SJCRH30 (cell line): ENCODE results near the gene LTK. TPM values are rescaled to one million over a fixed set of nuclear protein-coding genes. Genes with fewer than 3 reads are reported as not detected.
A peak's percentile ranks its signal among the peaks of the same experiment; 100 is the strongest.

Experiments used
- DNase-seq, 2 experiments: peaks; one replicate each; pipeline ENCODE4 v3.0.0-alpha.2; 2015 to 2020
- H3K27ac ChIP-seq: fragments of 250-450 bp; sonication (Bioruptor Pico); 2 replicates; pipeline ENCODE4 v1.5.1; 2020; ENCODE audit warnings: mild to moderate bottlenecking, moderate library complexity
- H3K27me3 ChIP-seq: fragments of 250-450 bp; sonication (Bioruptor Pico); 2 replicates; pipeline ENCODE4 v1.5.1; 2020; ENCODE audit warnings: mild to moderate bottlenecking, moderate library complexity
- H3K36me3 ChIP-seq: fragments of 250-450 bp; sonication (Bioruptor Pico); 2 replicates; pipeline ENCODE4 v1.5.1; 2020; ENCODE audit warnings: mild to moderate bottlenecking, moderate library complexity
- H3K4me1 ChIP-seq: fragments of 250-450 bp; sonication (Bioruptor Pico); 2 replicates; pipeline ENCODE4 v1.5.1; 2020; ENCODE audit warnings: mild to moderate bottlenecking, moderate library complexity
- H3K4me3 ChIP-seq: fragments of 250-450 bp; sonication (Bioruptor Pico); 2 replicates; pipeline ENCODE4 v1.5.1; 2020; ENCODE audit warnings: mild to moderate bottlenecking, moderate library complexity
- H3K9me3 ChIP-seq: fragments of 250-450 bp; sonication (Bioruptor Pico); replicated peaks from 2 replicates; pipeline ENCODE4 v1.5.1; 2020; ENCODE audit warnings: mild to moderate bottlenecking, moderate library complexity
- total RNA-seq: library from RNA; depleted of rRNA; stranded (reverse); fragments of >200 nt; shearing (Covaris generic); gene quantifications from 2 replicates; pipeline ENCODE4 v1.2.3, GENCODE V29; 2014

LTK gene
- total RNA-seq, 1 experiment from 2014 or later, result 4.7 TPM

GRCh38 chr15:41495736-41496599 lies 17.7 kb downstream of the LTK start:
- Histone ChIP-seq H3K36me3 (no peaks in the 10 kb centered on the region), H3K9me3 (no peaks in the 10 kb centered on the region), H3K4me3 (no peak overlapping the region), H3K27ac (no peak overlapping the region), H3K4me1 (peaks cover 14% of the 10 kb centered on the region), H3K27me3 (no peaks in the 10 kb centered on the region)
- no peak for DNase-seq

- Histone ChIP-seq H3K9me3 (no peaks in the 10 kb centered on the region), H3K4me3 (no peak overlapping the region), H3K27me3 (no peaks in the 10 kb centered on the region), H3K4me1 (peaks cover 20% of the 10 kb centered on the region), H3K27ac (no peak overlapping the region), H3K36me3 (no peaks in the 10 kb centered on the region)
- DNase-seq, result no peak
Measured at GRCh38 chr15:41494922-41495735, 18.5 kb downstream of the LTK start.

- no peak for DNase-seq
- no peaks in the 10 kb centered on the region for H3K27me3 ChIP-seq
- no peaks in the 10 kb centered on the region for H3K36me3 ChIP-seq
Measured at GRCh38 chr15:41494190-41494921, 19.3 kb downstream of the LTK start.

GRCh38 chr15:41493902-41494189 lies 19.8 kb downstream of the LTK start:
- Histone ChIP-seq H3K4me3 (peak overlapping the region; percentile 73), H3K27ac (no peak overlapping the region), H3K36me3 (no peaks in the 10 kb centered on the region), H3K27me3 (no peaks in the 10 kb centered on the region), H3K4me1 (peaks cover 24% of the 10 kb centered on the region), H3K9me3 (no peaks in the 10 kb centered on the region)
- no peak for DNase-seq

More at GRCh38 chr15:41494190-41494921, 19.3 kb downstream of the LTK start:
- H3K9me3 ChIP-seq, result no peaks in the 10 kb centered on the region
- no peak overlapping the region for H3K27ac ChIP-seq
- H3K4me3 ChIP-seq, result no peak overlapping the region; the same call in 1 of the 2 replicates
- H3K4me1 ChIP-seq, result peaks cover 24% of the 10 kb centered on the region

- H3K27me3 ChIP-seq, result no peaks in the 10 kb centered on the region
- no peaks in the 10 kb centered on the region for H3K36me3 ChIP-seq
- peak; percentile 95 to 96 for DNase-seq
- H3K9me3 ChIP-seq, result no peaks in the 10 kb centered on the region
- peaks cover 24% of the 10 kb centered on the region for H3K4me1 ChIP-seq
- H3K27ac ChIP-seq, result peak within 1 kb of the TSS; percentile 94
- H3K4me3 ChIP-seq, result peak within 1 kb of the TSS; percentile 73
Measured at GRCh38 chr15:41493205-41493901, 20.3 kb downstream of the LTK start, which contains the start of gene ITPKA. TSS of gene ITPKA (plus strand) at chr15:41493874. CDS start at chr15:41493928, 54 bp downstream.

GRCh38 chr15:41492597-41493204 lies 20.9 kb downstream of the LTK start:
- H3K27ac ChIP-seq, result peak overlapping the region; percentile 94
- no peaks in the 10 kb centered on the region for H3K9me3 ChIP-seq
- H3K4me3 ChIP-seq, result peak overlapping the region; percentile 73
- DNase-seq, result peak; percentile 56 to 66
- no peaks in the 10 kb centered on the region for H3K36me3 ChIP-seq
- H3K27me3 ChIP-seq, result no peaks in the 10 kb centered on the region
- peaks cover 25% of the 10 kb centered on the region for H3K4me1 ChIP-seq

- DNase-seq, result no peak
- Histone ChIP-seq H3K36me3 (no peaks in the 10 kb centered on the region), H3K27ac (no peak overlapping the region), H3K4me1 (peaks cover 29% of the 10 kb centered on the region), H3K27me3 (no peaks in the 10 kb centered on the region), H3K4me3 (no peak overlapping the region), H3K9me3 (no peaks in the 10 kb centered on the region)
Measured at GRCh38 chr15:41491889-41492288, 21.7 kb downstream of the LTK start.

- H3K4me1 ChIP-seq, result peaks cover 29% of the 10 kb centered on the region
- no peaks in the 10 kb centered on the region for H3K36me3 ChIP-seq
- no peaks in the 10 kb centered on the region for H3K9me3 ChIP-seq
- no peaks in the 10 kb centered on the region for H3K27me3 ChIP-seq
- peak overlapping the region; percentile 67 for H3K27ac ChIP-seq
- DNase-seq, result peak; percentile 77 to 93
- H3K4me3 ChIP-seq, result no peak overlapping the region
Measured at GRCh38 chr15:41490355-41490754, 23.3 kb downstream of the LTK start.

- DNase-seq, result no peak
- Histone ChIP-seq H3K36me3 (no peaks in the 10 kb centered on the region), H3K9me3 (no peaks in the 10 kb centered on the region), H3K27ac (peak overlapping the region; percentile 67; the same call in 1 of the 2 replicates), H3K4me3 (no peak overlapping the region), H3K27me3 (no peaks in the 10 kb centered on the region), H3K4me1 (peaks cover 29% of the 10 kb centered on the region)
Measured at GRCh38 chr15:41489641-41490040, 24.0 kb downstream of the LTK start.

- Histone ChIP-seq H3K27me3 (no peaks in the 10 kb centered on the region), H3K36me3 (peaks cover 3% of the 10 kb centered on the region; the same call in 1 of the 2 replicates), H3K9me3 (no peaks in the 10 kb centered on the region), H3K27ac (no peak overlapping the region), H3K4me1 (peaks cover 29% of the 10 kb centered on the region), H3K4me3 (no peak overlapping the region)
- no peak for DNase-seq
Measured at GRCh38 chr15:41487802-41488201, 25.8 kb downstream of the LTK start.

- DNase-seq, result no peak
- Histone ChIP-seq H3K36me3 (peaks cover 8% of the 10 kb centered on the region), H3K27me3 (no peaks in the 10 kb centered on the region), H3K4me1 (peaks cover 28% of the 10 kb centered on the region), H3K27ac (no peak overlapping the region), H3K9me3 (0 out of 2 replicates have a peak, but pooled peaks cover 1% of the 10 kb centered on the region), H3K4me3 (no peak overlapping the region)
Measured at GRCh38 chr15:41487381-41487780, 26.2 kb downstream of the LTK start.

- H3K27ac ChIP-seq, result no peak overlapping the region
- H3K4me3 ChIP-seq, result no peak overlapping the region
- DNase-seq, result no peak
- H3K4me1 ChIP-seq, result peaks cover 25% of the 10 kb centered on the region
- H3K27me3 ChIP-seq, result no peaks in the 10 kb centered on the region
- 0 out of 2 replicates have a peak, but pooled peaks cover 6% of the 10 kb centered on the region for H3K9me3 ChIP-seq
- H3K36me3 ChIP-seq, result peaks cover 19% of the 10 kb centered on the region
Measured at GRCh38 chr15:41486286-41486685, 27.3 kb downstream of the LTK start.

GRCh38 chr15:41484937-41485625 lies 28.5 kb downstream of the LTK start:
- H3K36me3 ChIP-seq, result peaks cover 23% of the 10 kb centered on the region
- no peak overlapping the region for H3K27ac ChIP-seq
- no peak for DNase-seq
- 0 out of 2 replicates have a peak, but pooled peaks cover 6% of the 10 kb centered on the region for H3K9me3 ChIP-seq
- H3K27me3 ChIP-seq, result no peaks in the 10 kb centered on the region
- H3K4me3 ChIP-seq, result no peak overlapping the region
- H3K4me1 ChIP-seq, result peaks cover 25% of the 10 kb centered on the region
